Ovary (tissue), 3 donors: Measurements from ENCODE around the gene PARD3.

Source experiments
- CTCF ChIP-seq, 3 donors: fragments of 450-650 bp in 2 of 3; fragments of 200-600 bp in 1 of 3; IDR thresholded peaks; one replicate each; pipeline versions ENCODE4 v1.5.1 to v1.8.0; 2016 to 2022; ENCODE audit warnings: antibody characterized with exemption in 3 of 3, mild to moderate bottlenecking in 1 of 3
- POLR2A ChIP-seq: fragments of 450-650 bp; IDR thresholded peaks from one replicate; pipeline ENCODE4 v1.6.1; 2017; ENCODE audit warnings: antibody characterized with exemption, mild to moderate bottlenecking, moderate library complexity
- donor health status: DM: no; HTN: no; CAD: no.

- TF ChIP-seq CTCF (IDR thresholded peaks at IDR 0.05) (no peak), POLR2A (no peak)
Observed at GRCh38 chr10:34656661-34657060, 158.4 kb downstream of the PARD3 start.
